HG03060 (cell line): ENCODE data around the gene TAS2R30.
"Not testable (repeated sequence)": the region's sequence is repeated elsewhere in the genome, so short reads cannot be mapped to it uniquely, and the experiment has no call there.

Experiments used
- ATAC-seq: cut with Tn5 transposase; IDR thresholded peaks from one replicate; pipeline ENCODE4 v1.9.1; 2021; ENCODE audit warnings: low read depth, moderate number of reproducible peaks; ENCODE audit not compliant: unreplicated experiment

The TAS2R30 gene

DNA sequence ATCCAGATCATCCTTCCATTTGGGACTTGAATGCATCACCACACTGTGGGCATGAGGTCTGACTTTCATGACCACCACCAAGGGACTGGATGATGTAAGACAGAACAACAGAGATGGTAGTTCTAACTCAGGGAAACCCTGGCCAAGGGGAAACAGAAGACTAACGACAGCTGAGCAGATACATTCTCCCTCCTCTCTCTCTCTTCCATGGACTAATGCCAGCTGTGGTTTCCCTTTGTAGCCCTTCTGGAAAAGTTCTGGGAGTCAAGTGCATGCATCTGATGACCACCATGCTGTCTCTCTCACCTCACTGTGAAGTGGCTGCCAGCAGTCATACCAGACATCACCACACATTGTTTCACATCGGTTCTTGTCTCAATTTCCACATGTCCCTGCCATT lies 3.4 kb downstream of the TAS2R30 start:
- ATAC-seq, result no peak

DNA sequence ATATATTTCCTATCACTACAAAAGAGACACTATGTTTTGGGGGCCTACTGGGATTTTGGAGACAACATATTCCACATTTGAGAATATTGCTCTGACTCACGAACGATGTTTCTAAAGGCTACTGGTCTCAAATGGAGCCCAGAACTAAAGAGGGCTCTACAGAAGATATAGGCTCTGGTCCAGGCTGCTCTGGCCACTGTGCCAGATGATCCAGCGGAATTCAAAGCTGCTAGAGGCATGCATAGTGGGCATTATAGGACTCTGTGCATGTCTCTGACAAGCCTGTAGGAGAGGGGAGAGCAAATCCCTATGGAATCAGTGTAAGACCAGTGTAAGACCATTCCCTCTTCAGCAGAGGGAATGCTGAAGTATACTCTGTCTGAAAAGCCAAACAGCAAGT lies 4.1 kb downstream of the TAS2R30 start:
- ATAC-seq, result no peak

GRCh38 chr12:11114130-11114529 lies 20.3 kb downstream of the TAS2R30 start:
- not testable (repeated sequence) for ATAC-seq

DNA sequence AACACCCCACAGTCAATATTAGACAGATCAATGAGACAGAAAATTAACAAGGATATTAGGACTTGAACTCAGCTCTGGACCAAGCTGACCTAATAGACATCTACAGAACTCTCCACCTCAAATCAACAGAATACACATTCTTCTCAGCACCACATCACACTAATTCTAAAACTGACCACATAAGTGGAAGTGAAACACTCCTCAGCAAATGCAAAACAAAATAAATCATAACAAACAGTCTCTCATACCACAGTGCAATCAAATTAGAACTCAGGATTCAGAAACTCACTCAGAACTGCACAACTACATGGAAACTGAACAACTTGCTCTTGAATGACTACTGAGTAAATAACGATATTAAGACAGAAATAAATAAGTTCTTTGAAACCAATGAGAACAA lies 23.2 kb downstream of the TAS2R30 start:
- ATAC-seq, result not testable (repeated sequence)

DNA sequence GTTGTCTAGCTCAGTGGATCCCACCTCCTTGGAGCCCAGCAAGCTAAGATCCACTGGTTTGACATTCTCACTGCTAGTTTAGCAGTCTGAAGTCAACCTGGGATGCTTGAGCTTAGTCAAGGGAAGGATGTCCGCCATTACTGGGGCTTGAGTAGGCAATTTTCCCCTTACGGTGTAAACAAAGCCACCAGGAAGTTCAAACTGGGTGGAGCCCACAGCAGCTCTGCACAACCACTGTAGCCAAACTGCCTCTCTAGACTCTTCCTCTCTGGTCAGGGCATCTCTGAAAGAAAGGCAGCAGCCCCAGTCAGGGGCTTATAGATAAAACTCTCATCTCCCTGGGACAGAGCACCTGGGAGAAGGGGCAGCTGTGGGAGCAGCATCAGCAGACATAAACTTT lies 25.6 kb downstream of the TAS2R30 start:
- no peak for ATAC-seq

- no peak for ATAC-seq
Observed at GRCh38 chr12:11107719-11108118, 26.7 kb downstream of the TAS2R30 start.

GRCh38 chr12:11106288-11106687 lies 28.2 kb downstream of the TAS2R30 start:
- no peak for ATAC-seq

- ATAC-seq, result no peak
Observed at GRCh38 chr12:11105546-11105945, 28.9 kb downstream of the TAS2R30 start.

GRCh38 chr12:11094910-11095309 lies 39.5 kb downstream of the TAS2R30 start:
- peak; percentile 73 for ATAC-seq

DNA sequence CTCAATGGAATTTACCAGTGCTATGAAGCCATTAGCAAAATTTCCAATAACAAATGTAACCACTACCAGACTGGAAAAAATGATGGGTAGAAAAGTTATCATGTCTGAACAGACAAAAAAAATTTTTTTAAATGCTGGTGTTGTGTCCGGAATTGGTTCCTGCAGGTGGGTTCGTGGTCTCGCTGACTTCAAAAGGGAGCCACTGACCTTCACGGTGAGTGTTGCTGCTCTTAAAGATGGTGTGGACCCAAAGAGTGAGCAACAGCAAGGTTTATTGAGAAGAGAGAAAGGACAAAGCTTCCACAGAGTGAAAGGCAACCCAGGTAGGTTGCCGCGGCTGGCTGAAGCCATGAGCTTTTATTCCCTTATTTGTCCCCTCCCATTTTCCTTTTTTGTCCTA lies 42.3 kb downstream of the TAS2R30 start, which contains the start of gene TAS2R43:
Gene TAS2R43 (minus strand): TSS at position 186 of the 400 bp plus-strand sequence. CDS start 84 bp downstream, at position 102.
- no peak for ATAC-seq

- ATAC-seq, result no peak
Observed at GRCh38 chr12:11089246-11089645, 45.2 kb downstream of the TAS2R30 start.

- ATAC-seq, result peak; percentile 89
Observed at GRCh38 chr12:11085419-11085818, 49.0 kb downstream of the TAS2R30 start.
